ENCODE data around the gene EMID1.

DNA sequence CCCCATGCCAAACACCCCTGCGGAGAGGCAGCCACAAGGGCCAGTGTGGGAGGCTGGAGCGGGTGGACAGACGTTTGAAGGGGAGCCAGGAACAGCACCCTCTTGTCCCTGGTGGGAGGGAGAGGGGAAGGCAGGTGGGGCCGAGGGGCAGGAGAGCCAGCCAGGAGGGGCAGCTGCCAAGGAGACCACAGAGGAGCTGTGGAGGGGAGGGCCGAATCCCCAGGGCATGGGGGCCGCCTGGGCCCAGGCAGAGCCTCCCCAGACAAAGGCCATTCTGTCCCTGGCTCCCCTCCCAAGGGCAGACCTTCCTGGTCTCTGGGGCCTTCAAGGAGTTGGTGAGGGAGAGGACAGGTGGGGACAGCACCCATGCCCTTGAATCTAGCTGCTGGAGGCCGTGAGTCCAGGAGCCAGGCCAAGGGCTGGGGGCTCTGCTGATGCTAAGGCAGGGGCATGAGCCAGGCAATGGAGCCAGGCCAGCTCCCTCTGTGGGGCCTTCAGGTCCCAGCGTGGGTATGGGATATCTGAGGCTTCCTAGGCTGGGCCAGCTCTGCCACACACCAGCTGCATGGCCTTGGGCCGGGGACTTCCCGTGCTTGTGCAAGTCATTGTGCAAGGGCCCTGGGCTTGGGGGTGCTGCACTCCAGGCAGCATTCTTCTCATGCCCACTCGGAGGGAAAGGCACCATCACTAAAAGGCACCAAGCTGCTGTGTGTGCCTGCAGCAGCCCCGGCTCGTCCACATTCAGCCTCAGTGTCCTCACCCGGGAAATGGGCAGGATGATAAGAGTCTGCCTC lies 11.4 kb downstream of the EMID1 start:
- TF ChIP-seq, protein P1, sequence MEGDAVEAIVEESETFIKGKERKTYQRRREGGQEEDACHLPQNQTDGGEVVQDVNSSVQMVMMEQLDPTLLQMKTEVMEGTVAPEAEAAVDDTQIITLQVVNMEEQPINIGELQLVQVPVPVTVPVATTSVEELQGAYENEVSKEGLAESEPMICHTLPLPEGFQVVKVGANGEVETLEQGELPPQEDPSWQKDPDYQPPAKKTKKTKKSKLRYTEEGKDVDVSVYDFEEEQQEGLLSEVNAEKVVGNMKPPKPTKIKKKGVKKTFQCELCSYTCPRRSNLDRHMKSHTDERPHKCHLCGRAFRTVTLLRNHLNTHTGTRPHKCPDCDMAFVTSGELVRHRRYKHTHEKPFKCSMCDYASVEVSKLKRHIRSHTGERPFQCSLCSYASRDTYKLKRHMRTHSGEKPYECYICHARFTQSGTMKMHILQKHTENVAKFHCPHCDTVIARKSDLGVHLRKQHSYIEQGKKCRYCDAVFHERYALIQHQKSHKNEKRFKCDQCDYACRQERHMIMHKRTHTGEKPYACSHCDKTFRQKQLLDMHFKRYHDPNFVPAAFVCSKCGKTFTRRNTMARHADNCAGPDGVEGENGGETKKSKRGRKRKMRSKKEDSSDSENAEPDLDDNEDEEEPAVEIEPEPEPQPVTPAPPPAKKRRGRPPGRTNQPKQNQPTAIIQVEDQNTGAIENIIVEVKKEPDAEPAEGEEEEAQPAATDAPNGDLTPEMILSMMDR (IDR thresholded peaks at IDR 0.05 in 4 of 5, conservative IDR thresholded peaks at IDR 0.05 in 1 of 5): no peak
- no peak for TF ChIP-seq POLR2A (IDR thresholded peaks at IDR 0.05)
